Measurements from ENCODE around the gene DMPK. TPM values are rescaled to one million over a fixed set of nuclear protein-coding genes. Genes with fewer than 3 reads are reported as not detected.
A peak's percentile ranks its signal among the peaks of the same experiment; 100 is the strongest.

Gene DMPK
- total and polyA plus RNA-seq, 2 of the 4 experiments (the other 2 are of a cell fraction): 7.9 to 50.7 TPM

GRCh38 chr19:45772912-45773311 lies 9.4 kb downstream of the DMPK start:
- peak overlapping the region; percentile 15 for H2AFZ ChIP-seq (replicated peaks; ENCODE audit: low read length, poor library complexity)
- no peak overlapping the region for H4K8ac ChIP-seq (ENCODE audit: low read depth in 2 of 2, low read length in 2 of 2)
- ChIA-PET POLR2A (ENCODE audit: unreplicated experiment) (no interaction called here), CTCF (interaction anchor here (0.6 kb wide), 1 partner anchor 30 kb away, joined by 6 read pairs; no protein-coding TSS in a partner anchor)
- TF ChIP-seq BHLHE40 (IDR thresholded peaks at IDR 0.05; ENCODE audit: low read depth, low read length): no peak
- no peak for TF ChIP-seq POLR2A (IDR thresholded peaks at IDR 0.05; ENCODE audit: low read depth, low read length)
- no peak for TF ChIP-seq USF2 (IDR thresholded peaks at IDR 0.05; ENCODE audit: low read depth, low read length)
- no peak for TF ChIP-seq CTCF (conservative IDR thresholded peaks at IDR 0.05; ENCODE audit: low read depth, low read length)
- no peak for TF ChIP-seq RFX5 (IDR thresholded peaks at IDR 0.05; ENCODE audit: low read depth, low read length)
- TF ChIP-seq NFE2L2 (IDR thresholded peaks at IDR 0.05; ENCODE audit: low read depth, low read length): no peak
- no peak for TF ChIP-seq MAFK (IDR thresholded peaks at IDR 0.05; ENCODE audit: low read depth, low read length)
- no peak for TF ChIP-seq SMC3 (IDR thresholded peaks at IDR 0.05; ENCODE audit: low read depth, low read length)
- TF ChIP-seq CHD1 (IDR thresholded peaks at IDR 0.05; ENCODE audit: low read depth, low read length): no peak
- TF ChIP-seq MAZ (IDR thresholded peaks at IDR 0.05; ENCODE audit: borderline replicate concordance, low read depth, low read length): no peak
- TF ChIP-seq RAD21 (IDR thresholded peaks at IDR 0.05; ENCODE audit: low read length): no peak
- TF ChIP-seq MXI1 (IDR thresholded peaks at IDR 0.05; ENCODE audit: borderline replicate concordance, low read depth, low read length): no peak
- TF ChIP-seq FOS (IDR thresholded peaks at IDR 0.05; ENCODE audit: low read depth, low read length): no peak
- H4K5ac ChIP-seq (ENCODE audit: low read depth, low read length): no peak overlapping the region
- ATAC-seq (ENCODE audit: low read depth): no peak
- no peak overlapping the region for H3K9ac ChIP-seq (ENCODE audit: low read depth, low read length)
- 100% methylated on average over 2 of the region's 3 CpGs; no CpG with 5 or more reads in 1 of the 2 experiments for WGBS, 2 experiments (ENCODE audit: extremely low coverage in 2 of 2, insufficient read length in 1 of 2)
- H2AK9ac ChIP-seq (replicated peaks; ENCODE audit: low read depth, low read length, poor library complexity): peak overlapping the region; percentile 42
- no peaks in the 10 kb centered on the region for H3K4me1 ChIP-seq (ENCODE audit: control insufficient read depth, insufficient read depth, low read length)
- H3K79me1 ChIP-seq (ENCODE audit: low read depth in 1 of 2, low read length in 2 of 2): peaks cover 4 to 10% of the 10 kb centered on the region in 2 experiments; a peak in 2 of 4 replicates
- peaks cover 16% of the 10 kb centered on the region for H4K20me1 ChIP-seq (ENCODE audit: insufficient read depth, low read length)
- H3K27me3 ChIP-seq (ENCODE audit: control insufficient read depth, insufficient read depth, low read length): no peaks in the 10 kb centered on the region
- H2BK5ac ChIP-seq (ENCODE audit: low read depth, low read length, poor library complexity, severe bottlenecking): no peak overlapping the region
- intact Hi-C loops (cut with micrococcal nuclease) (no loop called here), dilution Hi-C loops (cut with HindIII; ENCODE audit: low sequenced_read_pairs, unreplicated experiment) (no loop called here), in situ Hi-C loops (cut with MboI; ENCODE audit: low sequenced_read_pairs) (no loop called here)
- no peak overlapping the region for H2BK20ac ChIP-seq (ENCODE audit: low read depth, low read length)
- no peak overlapping the region for H3K4me3 ChIP-seq (ENCODE audit: insufficient read depth, low read depth, low read length)
- no TSS peak for BruUV-seq (replicated peaks)
- no peak overlapping the region for H3K23ac ChIP-seq (ENCODE audit: low read depth, low read length)
- H3K36me3 ChIP-seq (ENCODE audit: control insufficient read depth, insufficient read depth, low read length): peaks cover 26% of the 10 kb centered on the region; the same call in 1 of the 2 replicates
- no peak overlapping the region for H3K4me2 ChIP-seq (ENCODE audit: low read depth, low read length)
- no peak overlapping the region for H3K14ac ChIP-seq (replicated peaks; ENCODE audit: low read depth, low read length)
- H3K9me1 ChIP-seq (ENCODE audit: insufficient read depth, low read length): no peaks in the 10 kb centered on the region; the same call in 1 of the 2 replicates
- no peak overlapping the region for H4K91ac ChIP-seq (ENCODE audit: insufficient read depth, low read depth, low read length)
- no peak overlapping the region for H3K18ac ChIP-seq (ENCODE audit: low read depth, low read length)
- H2BK15ac ChIP-seq (ENCODE audit: low read depth, low read length): no peak overlapping the region
- no peaks in the 10 kb centered on the region for H3K9me3 ChIP-seq (ENCODE audit: control insufficient read depth, insufficient read depth, low read length)
- no peak overlapping the region for H3K56ac ChIP-seq (ENCODE audit: extremely low read depth, insufficient read depth, low read length)
- H3K27ac ChIP-seq (ENCODE audit: insufficient read depth, low read length): no peak overlapping the region
- H3K4ac ChIP-seq (ENCODE audit: low read depth, low read length): no peak overlapping the region
- H2BK120ac ChIP-seq (ENCODE audit: low read depth, low read length): no peak overlapping the region
- DNase-seq: no peak
- H2AK5ac ChIP-seq (ENCODE audit: low read depth, low read length): no peak overlapping the region
